HT1080 (cell line): ENCODE results near the gene USPL1. TPM values are rescaled to one million over a fixed set of nuclear protein-coding genes. Genes with fewer than 3 reads are reported as not detected.
A peak's percentile ranks its signal among the peaks of the same experiment; 100 is the strongest.

Experiments used
- DNase-seq: peaks from one replicate; pipeline ENCODE4 v3.0.0-alpha.2; 2015; ENCODE audit warnings: low read depth
- small RNA-seq: library from RNA; depleted of rRNA; stranded (forward); fragments of <200 nt; gene quantifications from one replicate; pipeline ENCODE3, GENCODE V24; 2014
- total RNA-seq: library from RNA; depleted of rRNA; stranded (reverse); fragments of >200 nt; shearing (Covaris generic); gene quantifications from 2 replicates; pipeline ENCODE4 v1.2.3, GENCODE V29; 2014; rRNA removed

The USPL1 gene
- total RNA-seq, 1 experiment from 2014 or later, result 10.7 TPM

DNA sequence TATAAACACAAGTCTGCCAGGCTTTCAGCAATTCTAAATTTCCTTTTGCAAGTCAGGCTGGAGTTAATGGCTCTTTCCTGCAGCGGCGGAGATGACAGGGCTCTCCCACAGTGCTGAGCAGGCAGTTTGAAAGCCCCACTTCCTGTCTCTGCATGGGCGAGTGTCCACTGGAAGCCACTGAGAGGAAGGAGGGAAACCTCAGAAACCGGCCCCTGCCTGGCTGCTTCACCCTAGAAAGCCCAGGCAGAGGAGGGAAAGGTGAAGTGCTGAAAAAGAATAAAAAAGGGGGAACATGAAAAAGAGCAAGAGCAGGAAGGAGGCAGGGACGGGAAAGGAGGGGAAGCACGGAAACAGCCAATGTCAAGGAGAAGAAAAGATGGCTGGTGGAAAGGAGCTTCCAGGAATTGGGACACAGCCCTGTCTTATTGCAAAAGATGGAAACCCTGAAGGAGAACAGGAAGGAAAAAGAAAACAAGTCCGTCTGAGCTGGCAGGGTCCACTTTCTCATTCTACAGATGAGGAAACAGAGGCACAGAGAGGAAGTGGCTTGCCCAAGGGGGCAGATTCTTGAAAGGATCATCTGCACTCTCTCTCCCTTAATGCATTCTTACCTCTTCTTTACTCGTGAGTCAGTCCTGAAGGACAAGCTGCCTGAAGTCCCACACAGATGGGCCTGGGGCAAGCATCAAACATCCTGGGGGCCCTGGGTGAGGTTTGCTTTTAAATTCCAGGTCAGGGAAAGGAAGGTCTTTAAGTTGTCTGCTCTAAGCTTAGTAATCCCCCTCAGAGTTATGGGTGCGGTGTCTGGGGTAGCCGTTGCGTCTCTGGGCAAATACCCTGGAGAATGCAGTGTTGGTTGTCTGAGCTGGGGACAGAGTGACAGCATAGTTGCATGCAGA, 78.8 kb downstream of the USPL1 start:
- peak; percentile 54 for DNase-seq

DNA sequence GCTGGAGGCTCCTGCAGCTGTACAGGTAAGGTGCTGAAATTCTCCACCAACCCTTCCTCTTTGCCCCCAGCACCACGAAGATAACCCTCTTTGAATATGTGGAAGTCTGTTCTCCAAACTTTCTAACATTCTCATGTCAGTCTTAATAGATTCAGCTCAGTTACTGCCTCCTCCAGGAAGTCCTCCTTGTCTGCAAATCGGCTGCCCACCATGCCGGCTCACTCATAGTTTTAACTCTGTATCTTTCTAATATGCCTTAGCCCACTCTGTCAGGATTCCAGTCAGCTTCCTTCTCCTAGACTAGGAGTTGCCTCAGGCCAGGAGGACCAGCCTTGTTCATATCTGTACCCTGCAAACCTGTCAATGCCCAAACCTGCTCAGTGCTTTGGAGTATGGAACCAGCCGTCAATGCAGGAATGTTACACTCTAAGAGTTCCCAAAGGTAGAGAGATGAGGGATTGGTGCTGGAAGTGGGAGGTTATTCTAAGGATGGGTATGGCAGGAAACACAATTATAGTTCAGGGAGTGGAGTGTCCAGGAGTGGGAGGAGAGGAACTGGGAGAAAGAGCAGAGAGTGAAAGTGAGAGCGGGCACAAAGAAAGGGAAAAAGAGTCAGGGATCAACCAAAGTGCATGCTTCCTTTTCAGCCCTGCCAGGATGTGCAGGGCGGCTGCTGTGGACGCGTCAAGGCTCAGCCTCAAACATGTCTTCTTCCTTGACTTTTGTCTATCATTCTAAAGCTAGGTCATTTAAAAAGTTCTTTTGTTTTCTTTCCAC, 79.6 kb downstream of the USPL1 start:
- DNase-seq, result no peak

DNA sequence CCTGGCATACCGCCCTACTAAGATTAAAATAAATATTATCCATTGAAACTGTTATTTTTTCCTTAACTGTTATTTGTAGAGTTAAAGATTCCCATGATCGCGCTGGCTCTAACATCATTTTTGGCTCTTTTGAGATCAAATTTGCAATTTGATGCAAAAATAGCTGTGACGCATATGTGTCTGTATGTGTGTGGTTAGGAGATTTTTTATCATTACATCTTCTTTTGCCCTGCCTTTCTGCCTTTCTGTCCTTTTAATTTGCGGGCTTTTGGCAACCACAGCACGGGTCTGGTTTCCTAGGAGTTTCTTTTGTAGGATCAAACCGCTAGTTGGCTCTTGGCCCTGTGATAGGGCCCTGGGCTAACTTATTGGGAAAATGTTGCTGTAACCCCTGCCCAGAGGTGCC, 80.3 kb downstream of the USPL1 start:
- DNase-seq, result peak; percentile 55

DNA sequence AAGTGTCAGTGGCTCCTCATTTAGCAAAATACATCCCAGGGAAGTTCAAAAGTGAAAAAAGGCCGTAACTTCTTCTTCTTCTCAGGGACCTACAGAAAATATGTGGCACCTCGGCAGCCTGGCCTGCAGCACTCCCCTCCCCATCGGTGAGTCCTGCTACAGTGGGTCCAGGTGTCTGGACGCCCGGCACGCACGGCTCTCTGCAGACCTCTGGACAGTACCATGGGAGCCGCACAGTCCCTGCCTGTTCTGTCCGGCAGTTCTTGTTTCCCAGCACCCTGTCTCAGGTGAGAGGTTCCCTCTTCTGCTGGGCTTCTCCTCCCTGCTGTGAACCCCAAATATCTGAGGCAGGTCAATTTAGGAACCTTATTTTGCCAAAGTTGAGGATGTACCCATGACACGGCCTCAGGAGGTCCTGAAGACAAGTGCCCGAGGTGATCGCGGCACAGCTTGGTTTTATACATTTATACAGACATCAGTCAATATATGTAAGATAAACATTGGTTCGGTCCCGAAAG, 80.8 kb downstream of the USPL1 start:
- DNase-seq, result no peak

DNA sequence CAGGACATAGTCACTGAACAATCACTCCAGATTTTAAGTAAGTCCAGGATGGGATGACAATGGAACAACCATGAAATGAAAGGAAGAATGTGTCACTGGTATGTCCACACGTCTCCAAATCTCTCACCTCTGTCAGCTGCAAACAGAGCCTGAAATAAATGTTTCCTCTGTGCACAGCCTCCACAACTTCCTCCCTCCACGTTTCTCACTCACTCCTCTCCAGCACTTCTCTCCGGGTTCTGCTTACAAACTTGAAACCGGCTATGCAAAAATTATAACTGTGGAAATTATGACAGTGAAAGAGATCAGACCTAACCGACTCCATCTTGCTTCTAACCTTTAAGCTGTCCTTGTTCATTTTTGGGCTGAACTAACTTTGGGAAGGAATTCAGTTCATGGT, 82.6 kb downstream of the USPL1 start:
- DNase-seq, result no peak

DNA sequence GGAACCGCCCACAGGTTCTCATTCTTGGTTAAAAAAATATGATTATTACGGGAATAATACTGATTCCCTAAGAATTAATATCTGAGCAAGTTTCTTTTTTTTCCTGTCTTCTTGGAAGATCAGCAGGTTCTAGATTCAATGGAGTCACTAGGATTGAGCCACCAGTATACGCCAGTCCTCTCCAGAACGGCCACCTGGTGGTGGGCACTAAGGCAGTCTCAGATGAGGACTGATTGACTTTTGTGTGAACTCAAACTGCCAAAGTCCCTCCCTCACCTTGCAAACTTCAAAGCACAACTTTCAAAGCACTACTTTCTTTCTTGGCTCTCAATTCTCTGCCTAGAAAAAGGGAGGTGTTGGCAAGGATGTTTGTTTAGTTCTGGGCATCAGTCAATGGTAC, 84.3 kb downstream of the USPL1 start:
- DNase-seq, result no peak

DNA sequence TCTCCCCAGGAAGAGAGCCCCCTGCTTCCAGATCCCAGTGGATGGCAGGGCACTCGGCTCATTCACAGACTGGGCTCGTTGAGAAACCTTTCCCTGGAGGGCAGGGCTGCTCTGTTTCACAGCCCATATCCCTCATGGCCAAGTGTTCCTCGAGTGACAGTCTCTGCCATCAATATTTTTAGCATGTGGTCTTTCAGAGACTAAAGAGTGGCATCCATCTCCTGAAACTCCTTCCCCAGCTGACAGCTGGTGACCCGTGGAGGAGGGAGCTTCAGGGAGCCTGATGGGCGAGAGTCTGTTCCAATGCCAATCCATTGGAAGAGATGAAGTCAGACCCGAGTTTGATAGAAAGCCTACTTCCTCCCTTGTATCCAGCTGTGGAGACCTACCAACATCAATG, 86.9 kb downstream of the USPL1 start:
- no peak for DNase-seq

DNA sequence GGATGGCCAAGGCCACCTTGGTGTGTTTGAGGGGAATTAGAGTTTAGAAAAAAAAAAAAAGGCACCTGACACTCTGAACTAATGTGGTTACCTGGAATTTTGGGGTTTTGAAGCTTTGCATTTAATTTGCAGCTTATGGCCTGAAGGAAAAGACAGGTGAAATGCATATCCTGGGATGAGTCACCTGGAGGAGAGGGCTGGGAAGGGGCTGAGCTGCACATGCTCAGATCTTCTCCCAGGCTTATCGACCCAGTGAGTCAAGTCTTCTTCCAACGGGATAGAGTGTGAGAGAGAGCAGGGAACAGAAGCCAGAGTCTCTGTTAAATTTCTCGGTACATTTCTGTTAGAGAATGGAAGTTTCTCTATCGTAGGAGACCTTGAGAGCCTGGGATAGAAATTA, 88.0 kb downstream of the USPL1 start:
- DNase-seq, result peak; percentile 50

DNA sequence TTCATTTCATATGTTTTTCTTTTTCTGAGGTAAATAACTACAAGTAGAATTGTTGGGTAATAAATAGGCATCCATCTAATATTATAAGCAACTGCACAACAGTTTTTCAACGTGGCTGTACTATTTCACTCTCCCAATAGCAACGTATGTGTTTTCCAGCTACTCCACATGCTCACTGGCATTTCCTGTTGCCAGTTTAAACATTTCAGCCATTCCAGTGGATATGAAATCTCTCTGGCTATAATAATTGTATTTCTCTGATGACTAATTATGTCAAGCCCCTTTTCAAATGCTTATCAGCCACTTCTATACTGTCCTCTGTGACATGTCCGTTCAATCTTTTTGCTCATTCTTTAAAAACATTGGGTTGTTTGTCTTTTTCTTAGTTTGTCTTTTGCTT, 90.8 kb downstream of the USPL1 start:
- DNase-seq, result peak; percentile 29

Small RNA genes within 50 kb of the gene (small RNA-seq; reads per million reads assigned to genes)
- gene RF00017, result not detected

Other genes with a start within 250 kb of the USPL1 start
- 0.08 TPM in 1 of 2 replicates, not detected in the other for gene UBE2L5, start 195.4 kb upstream of the USPL1 start, total RNA-seq
- gene HMGB1, start 152.0 kb upstream of the USPL1 start, total RNA-seq, result 667 and 727 TPM in 2 replicates
- 1.0 TPM in 1 of 2 replicates, not detected in the other for gene ALOX5AP, start 117.6 kb downstream of the USPL1 start, total RNA-seq